GM21367 (cell line): ENCODE measurements around the gene CES4A.

ENCODE experiments used
- ATAC-seq: cut with Tn5 transposase; IDR thresholded peaks from one replicate; pipeline ENCODE4 v1.9.1; 2021; ENCODE audit not compliant: unreplicated experiment

CES4A gene

GRCh38 chr16:67017810-67018488, 29.6 kb downstream of the CES4A start:
- ATAC-seq, result peak; percentile 78

- ATAC-seq, result no peak
Measured at GRCh38 chr16:67019171-67019570, 30.8 kb downstream of the CES4A start.

GRCh38 chr16:67021321-67021720, 32.9 kb downstream of the CES4A start:
- ATAC-seq, result no peak

- no peak for ATAC-seq
Measured at GRCh38 chr16:67022531-67023214, 34.3 kb downstream of the CES4A start.

GRCh38 chr16:67023689-67024088, 35.3 kb downstream of the CES4A start:
- no peak for ATAC-seq

GRCh38 chr16:67024384-67025209, 36.2 kb downstream of the CES4A start:
- ATAC-seq, result no peak

- ATAC-seq, result no peak
Measured at GRCh38 chr16:67025210-67025550, 36.8 kb downstream of the CES4A start.

GRCh38 chr16:67026570-67026969, 38.2 kb downstream of the CES4A start:
- no peak for ATAC-seq

GRCh38 chr16:67027046-67027445, 38.7 kb downstream of the CES4A start:
- ATAC-seq, result no peak

GRCh38 chr16:67028167-67028695, 39.8 kb downstream of the CES4A start:
- no peak for ATAC-seq

- ATAC-seq, result peak; percentile 68
Measured at GRCh38 chr16:67028696-67029253, 40.4 kb downstream of the CES4A start, which contains the start of gene CBFB. Gene CBFB, plus strand, starts transcription at chr16:67029149. Its CDS starts 259 bp downstream, at chr16:67029408.

- peak; percentile 28 for ATAC-seq
Measured at GRCh38 chr16:67029254-67030096, 41.1 kb downstream of the CES4A start.

GRCh38 chr16:67030221-67030962, 42.0 kb downstream of the CES4A start:
- ATAC-seq, result no peak

GRCh38 chr16:67034487-67034886, 46.1 kb downstream of the CES4A start:
- no peak for ATAC-seq

- ATAC-seq, result no peak
Measured at GRCh38 chr16:67035364-67035763, 47.0 kb downstream of the CES4A start.

GRCh38 chr16:67036323-67036741, 47.9 kb downstream of the CES4A start:
- no peak for ATAC-seq

GRCh38 chr16:67039260-67040020, 51.1 kb downstream of the CES4A start:
- no peak for ATAC-seq

- no peak for ATAC-seq
Measured at GRCh38 chr16:67040166-67040565, 51.8 kb downstream of the CES4A start.

- ATAC-seq, result no peak
Measured at GRCh38 chr16:67040906-67041305, 52.5 kb downstream of the CES4A start.
